Mucosa of rectum (tissue), 2 donors: Measurements from ENCODE around the gene SLC10A3.

Source experiments
- H3K27ac ChIP-seq, 2 donors: one replicate each; pipeline ENCODE4 v1.7.0; 2013; ENCODE audit warnings: inconsistent platforms in 2 of 2, low read depth in 2 of 2, low read length in 2 of 2
- H3K27me3 ChIP-seq, 2 donors: one replicate each; pipeline ENCODE4 v1.7.0; 2013; ENCODE audit warnings: low read length in 2 of 2; ENCODE audit not compliant: control insufficient read depth in 2 of 2, insufficient read depth in 2 of 2
- H3K36me3 ChIP-seq, 2 donors: one replicate each; pipeline ENCODE4 v1.7.0; 2013; ENCODE audit warnings: low read length in 2 of 2; ENCODE audit not compliant: control insufficient read depth in 2 of 2, insufficient read depth in 2 of 2
- H3K4me1 ChIP-seq, 2 donors: one replicate each; pipeline ENCODE4 v1.7.0; 2013; ENCODE audit warnings: low read length in 2 of 2, mild to moderate bottlenecking in 1 of 2; ENCODE audit not compliant: control insufficient read depth in 2 of 2, insufficient read depth in 2 of 2
- H3K4me3 ChIP-seq, 2 donors: one replicate each; pipeline ENCODE4 v1.7.0; 2013; ENCODE audit warnings: low read length in 2 of 2
- H3K9ac ChIP-seq, 2 donors: one replicate each; pipeline ENCODE4 v1.7.0; 2013; ENCODE audit warnings: low read length in 2 of 2, low read depth in 1 of 2, mild to moderate bottlenecking in 1 of 2
- H3K9me3 ChIP-seq, 2 donors: one replicate each; pipeline ENCODE4 v1.7.0; 2013; ENCODE audit warnings: low read length in 2 of 2; ENCODE audit not compliant: control insufficient read depth in 2 of 2
- donor health status: healthy.
- donor health status: Normal muscosa, but diverticular disease.

SLC10A3 gene

DNA sequence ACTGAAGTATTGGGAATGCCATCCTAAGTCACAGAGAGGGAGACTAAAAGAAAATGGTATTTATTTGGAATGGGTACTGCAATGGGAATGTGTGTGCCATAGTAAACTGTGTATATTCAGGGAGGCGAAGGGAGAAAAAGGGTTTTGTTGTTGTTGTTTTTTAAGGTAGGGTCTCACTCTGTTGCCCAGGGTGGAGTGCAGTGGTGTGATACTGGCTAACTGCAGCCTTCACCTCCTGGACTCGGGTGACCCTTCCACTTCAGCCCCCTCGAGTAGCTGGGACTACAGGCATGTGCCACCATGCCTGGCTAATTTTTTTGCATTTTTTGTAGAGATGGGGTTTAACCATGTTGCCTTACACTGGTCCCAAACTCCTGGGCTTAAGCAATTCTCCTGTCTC, 4.3 kb upstream of the SLC10A3 start:
- no peaks in the 10 kb centered on the region for H3K27me3 ChIP-seq
- no peak overlapping the region for H3K4me3 ChIP-seq
- no peak overlapping the region for H3K9ac ChIP-seq
- peaks cover 1 to 3% of the 10 kb centered on the region in 2 donors for H3K4me1 ChIP-seq
- no peak overlapping the region for H3K27ac ChIP-seq
- no peaks in the 10 kb centered on the region for H3K9me3 ChIP-seq
- no peaks in the 10 kb centered on the region for H3K36me3 ChIP-seq

DNA sequence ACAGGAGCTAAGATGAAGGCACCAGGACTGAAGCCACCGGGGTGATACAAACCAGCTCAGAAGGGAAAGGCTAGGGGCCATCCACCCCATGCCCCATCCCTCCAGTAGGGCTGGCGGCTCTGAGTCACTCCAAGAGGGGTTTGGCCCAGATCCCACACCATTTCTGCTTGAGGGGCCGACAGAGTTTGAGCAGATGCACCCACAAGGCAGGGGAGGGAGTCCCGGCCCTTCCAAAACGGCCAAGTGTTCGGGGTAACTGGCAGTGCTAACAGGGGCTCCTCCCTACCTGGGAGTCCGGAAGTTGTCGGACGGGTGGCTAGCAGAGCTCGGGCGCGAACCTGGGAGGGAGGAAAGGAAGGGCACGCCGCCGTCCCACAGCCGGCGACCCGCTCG, 412 bp downstream of the SLC10A3 start:
- peaks cover 0 to 3% of the 10 kb centered on the region in 2 donors for H3K27me3 ChIP-seq
- H3K36me3 ChIP-seq = no peaks in the 10 kb centered on the region
- peaks cover 18 to 21% of the 10 kb centered on the region in 2 donors for H3K4me1 ChIP-seq
- peak overlapping the region; percentile 72 to 74 for H3K4me3 ChIP-seq
- peak overlapping the region; percentile 65 to 89 for H3K9ac ChIP-seq
- H3K27ac ChIP-seq = peak overlapping the region; percentile 87 to 94
- H3K9me3 ChIP-seq = no peaks in the 10 kb centered on the region

DNA sequence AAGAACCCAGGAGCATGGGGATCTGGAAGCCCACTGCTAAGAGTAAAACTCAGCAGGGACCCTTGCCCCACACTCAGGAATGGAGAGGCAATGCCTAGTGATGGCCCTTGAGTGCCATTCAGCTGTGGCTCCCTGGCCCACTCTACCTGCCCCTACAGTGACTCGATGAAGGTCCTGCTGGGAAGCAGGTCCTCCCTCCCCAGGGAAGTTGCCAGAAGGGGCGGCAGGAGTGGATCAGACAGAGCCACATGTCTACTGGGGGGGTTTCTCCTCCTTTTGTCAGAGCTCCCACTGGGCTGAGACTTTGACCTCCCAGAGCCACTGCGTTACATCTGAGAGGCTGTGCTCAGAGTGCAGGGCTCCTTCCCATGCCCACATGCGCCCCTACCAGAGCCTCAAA, 1.2 kb downstream of the SLC10A3 start:
- Histone ChIP-seq H3K9ac (peak overlapping the region in 1 of 2 donors; percentile 89), H3K27ac (peak overlapping the region in 1 of 2 donors; percentile 94)

DNA sequence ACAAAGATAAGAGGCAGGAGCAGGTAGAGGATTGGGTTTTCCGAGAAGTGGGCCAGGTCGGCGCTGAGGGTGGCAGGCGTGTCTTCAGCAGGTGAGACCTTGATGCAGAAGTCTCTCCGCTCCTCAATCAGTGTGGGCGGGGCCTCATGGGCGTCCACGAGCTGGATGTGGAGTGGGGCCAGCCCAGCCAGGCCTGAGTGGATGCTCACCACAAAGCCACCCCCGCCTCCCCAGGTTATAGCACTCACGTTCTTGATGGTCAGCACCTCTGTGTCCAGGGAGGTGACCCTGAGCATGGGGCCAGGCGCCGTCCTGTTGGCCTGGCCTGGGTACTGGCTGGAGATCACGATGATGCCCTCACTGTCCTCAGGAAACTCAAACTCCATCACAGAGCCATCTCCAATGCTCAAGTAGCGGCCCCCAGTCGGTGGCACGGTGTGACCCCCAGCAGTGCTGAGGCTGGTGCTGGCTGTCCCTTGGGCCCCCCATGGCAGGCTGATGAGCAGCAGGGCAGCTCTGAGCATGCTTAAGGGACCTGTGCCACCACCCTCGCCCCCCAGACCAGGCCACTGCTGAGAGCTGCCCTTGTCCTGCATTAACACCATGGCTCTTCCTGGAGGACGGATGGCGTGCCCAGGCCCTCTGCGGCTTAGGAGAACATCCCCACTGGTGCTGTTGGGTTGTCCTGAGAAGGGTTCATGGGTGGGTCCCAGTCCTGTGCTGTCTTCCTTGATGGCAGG, 1.9 kb downstream of the SLC10A3 start:
- Histone ChIP-seq H3K4me3 (no peak overlapping the region), H3K27me3 (peaks cover 0 to 3% of the 10 kb centered on the region in 2 donors), H3K36me3 (peaks cover 0 to 5% of the 10 kb centered on the region in 2 donors), H3K27ac (no peak overlapping the region), H3K9me3 (no peaks in the 10 kb centered on the region), H3K9ac (no peak overlapping the region), H3K4me1 (peaks cover 19 to 21% of the 10 kb centered on the region in 2 donors)

More for the DNA sequence above, 1.2 kb downstream of the SLC10A3 start:
- H3K27me3 ChIP-seq = peaks cover 0 to 3% of the 10 kb centered on the region in 2 donors
- H3K36me3 ChIP-seq = peaks cover 0 to 1% of the 10 kb centered on the region in 2 donors
- no peaks in the 10 kb centered on the region for H3K9me3 ChIP-seq
- peak overlapping the region; percentile 72 to 74 for H3K4me3 ChIP-seq
- peaks cover 19 to 21% of the 10 kb centered on the region in 2 donors for H3K4me1 ChIP-seq

DNA sequence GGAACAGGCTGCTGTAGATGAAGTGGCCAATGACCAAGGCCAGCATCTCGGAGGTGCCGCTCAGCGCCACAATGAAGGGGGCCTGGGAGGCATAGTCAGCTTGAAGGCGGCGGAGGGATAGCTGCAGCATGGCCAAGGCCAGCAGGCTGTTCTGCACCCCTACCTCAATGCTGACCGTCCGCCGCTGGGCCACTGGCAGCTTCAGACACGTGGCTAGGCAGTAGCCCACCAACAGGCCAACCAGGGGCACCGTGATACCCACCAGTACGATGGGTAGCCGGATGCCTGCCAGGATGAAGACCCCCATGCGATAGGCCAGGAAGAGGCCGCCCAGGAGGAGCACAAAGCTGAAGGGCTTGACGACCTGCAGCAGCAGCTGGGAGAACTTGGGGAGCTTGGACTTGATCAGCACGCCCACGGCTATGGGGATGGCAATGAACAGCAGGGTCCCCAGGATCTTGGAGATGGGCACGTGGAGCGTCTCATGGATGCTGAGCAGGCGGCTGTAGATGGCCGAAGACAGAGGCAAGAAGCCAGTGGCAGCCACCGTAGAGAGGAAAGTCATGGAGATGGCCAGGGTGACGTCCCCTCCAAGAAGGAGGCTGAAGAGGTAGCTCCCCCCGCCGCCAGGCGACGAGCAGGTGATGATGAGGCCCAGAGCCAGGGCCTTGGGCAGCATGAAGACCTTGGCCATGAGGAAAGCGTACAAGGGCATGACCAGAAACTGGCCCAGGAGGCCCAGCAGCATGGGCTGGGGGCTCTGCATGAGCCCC, 2.7 kb downstream of the SLC10A3 start:
- Histone ChIP-seq H3K27me3 (peaks cover 0 to 3% of the 10 kb centered on the region in 2 donors), H3K27ac (peak overlapping the region; percentile 76 to 80), H3K4me1 (peaks cover 19 to 21% of the 10 kb centered on the region in 2 donors), H3K9me3 (no peaks in the 10 kb centered on the region), H3K4me3 (no peak overlapping the region), H3K36me3 (peaks cover 0 to 5% of the 10 kb centered on the region in 2 donors), H3K9ac (no peak overlapping the region)

DNA sequence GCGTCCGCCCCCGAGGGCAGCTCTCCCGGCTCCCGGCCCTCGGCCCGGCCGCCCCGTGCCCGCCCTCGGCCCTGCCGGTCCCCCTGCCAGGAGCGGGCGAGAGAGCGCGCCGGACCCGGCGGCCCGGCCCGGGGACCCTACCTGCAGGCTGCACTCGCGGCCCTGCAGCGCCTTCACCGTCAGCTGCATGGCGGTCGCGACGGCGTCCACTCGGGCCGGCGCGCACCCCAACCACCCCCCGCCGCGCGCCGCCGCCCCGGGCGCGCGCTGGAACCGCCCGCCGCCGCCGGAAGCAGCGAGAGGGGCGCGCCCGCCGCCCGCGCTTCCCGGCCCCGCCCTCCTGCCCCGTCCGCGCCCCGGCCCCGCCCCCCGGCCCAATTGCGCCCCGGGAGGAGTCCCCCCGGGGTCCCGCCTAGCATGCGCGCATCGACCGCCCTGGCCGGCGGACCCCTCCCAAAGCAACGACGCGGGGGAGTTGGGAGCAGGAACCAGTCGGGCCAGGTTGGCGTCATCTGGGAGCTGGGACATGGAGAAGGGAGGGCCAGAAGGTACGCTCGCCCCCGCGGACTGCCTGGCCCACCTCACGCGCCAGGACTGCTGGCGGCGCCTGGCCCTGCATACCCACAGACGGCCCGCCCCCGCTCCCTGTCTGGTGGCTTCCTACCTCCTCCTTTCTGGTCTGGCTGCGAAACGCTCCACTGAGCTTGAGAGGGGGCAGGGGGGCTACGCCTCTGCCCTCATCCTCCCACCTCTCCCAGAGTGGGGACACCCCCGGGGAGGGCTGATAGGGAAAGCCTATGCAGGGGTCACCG, 3.8 kb downstream of the SLC10A3 start, which contains the start of gene UBL4A:
TSS of gene UBL4A (minus strand) at position 220 of the 812 bp plus-strand sequence. CDS start at position 189, 31 bp downstream.
- H3K36me3 ChIP-seq = peaks cover 0 to 5% of the 10 kb centered on the region in 2 donors
- H3K4me3 ChIP-seq = peak within 1 kb of the TSS; percentile 65
- no peaks in the 10 kb centered on the region for H3K9me3 ChIP-seq
- H3K9ac ChIP-seq = peak within 1 kb of the TSS; percentile 65 to 75
- H3K4me1 ChIP-seq = peaks cover 19 to 21% of the 10 kb centered on the region in 2 donors
- peaks cover 0 to 3% of the 10 kb centered on the region in 2 donors for H3K27me3 ChIP-seq
- peak within 1 kb of the TSS; percentile 76 to 80 for H3K27ac ChIP-seq

DNA sequence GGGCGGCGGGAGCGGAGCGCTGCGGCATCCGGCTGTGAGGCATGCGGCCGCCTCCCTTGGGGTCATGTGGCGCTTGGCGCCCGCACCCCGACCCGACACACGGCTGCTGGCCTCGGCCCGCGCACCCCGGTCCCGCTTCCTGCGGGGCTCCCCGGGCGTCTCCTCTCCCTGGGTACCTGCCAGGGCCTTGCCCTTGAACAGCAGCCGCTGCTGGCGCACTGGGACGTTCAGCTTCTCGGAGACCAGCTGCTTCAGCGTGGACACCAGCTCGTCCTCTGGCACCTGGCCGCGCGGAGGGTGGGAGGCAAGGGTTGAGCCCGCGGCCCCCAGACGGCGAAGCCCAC, 4.4 kb downstream of the SLC10A3 start:
- Histone ChIP-seq H3K27ac (peak overlapping the region; percentile 71 to 76), H3K4me1 (peaks cover 19 to 21% of the 10 kb centered on the region in 2 donors), H3K9ac (peak overlapping the region; percentile 65 to 75), H3K9me3 (no peaks in the 10 kb centered on the region), H3K27me3 (peaks cover 0 to 3% of the 10 kb centered on the region in 2 donors), H3K4me3 (peak overlapping the region; percentile 65), H3K36me3 (peaks cover 0 to 5% of the 10 kb centered on the region in 2 donors)

DNA sequence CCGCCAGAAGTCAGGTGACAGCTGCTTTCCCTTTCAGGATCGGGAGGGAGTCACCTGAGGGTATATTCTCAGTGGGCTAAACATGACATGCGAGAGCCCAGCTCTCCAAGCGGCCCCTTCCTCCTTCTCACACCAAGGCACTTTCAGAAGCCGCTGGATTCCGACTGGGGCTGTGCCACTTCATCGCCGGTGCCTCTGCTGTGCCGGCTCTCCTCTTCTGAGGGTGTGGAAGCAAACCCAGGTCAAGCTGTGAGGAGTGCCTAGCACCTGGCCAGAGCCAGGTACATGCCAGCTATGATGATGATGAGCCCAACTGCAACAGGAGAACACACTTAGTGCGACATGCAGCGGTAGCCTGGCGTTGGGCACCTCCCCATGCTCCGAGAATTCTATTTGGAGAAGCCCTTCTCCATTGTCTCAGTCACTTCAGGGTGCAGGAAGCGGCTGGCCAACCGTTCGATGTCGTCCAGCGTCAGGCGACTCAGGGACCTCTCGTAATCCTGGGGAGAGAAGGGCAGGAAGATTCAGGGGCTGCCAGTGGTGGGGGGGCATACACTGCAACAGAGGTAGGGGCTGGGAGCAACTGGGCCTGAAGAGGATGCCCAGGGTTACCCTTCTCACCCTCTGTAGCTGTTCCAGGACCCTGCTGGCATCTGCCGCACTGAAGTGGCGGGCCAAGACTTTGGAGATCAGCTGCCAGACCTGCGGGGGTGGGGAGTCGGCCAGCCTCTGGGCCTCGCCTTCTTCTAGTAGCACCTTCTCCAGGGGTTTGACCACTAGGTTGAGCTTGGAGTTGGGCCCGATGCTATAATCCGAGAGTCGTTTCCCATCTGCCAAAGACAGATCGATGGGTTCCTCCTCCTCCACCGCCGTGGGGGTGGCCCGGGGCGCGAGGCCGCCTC, 5.0 kb downstream of the SLC10A3 start:
- Histone ChIP-seq H3K4me1 (peaks cover 19 to 21% of the 10 kb centered on the region in 2 donors), H3K27me3 (peaks cover 0 to 3% of the 10 kb centered on the region in 2 donors), H3K4me3 (peak overlapping the region; percentile 65)

More for the DNA sequence above, 5.0 kb downstream of the SLC10A3 start:
- H3K9me3 ChIP-seq = no peaks in the 10 kb centered on the region
- H3K9ac ChIP-seq = peak overlapping the region; percentile 65 to 75
- H3K36me3 ChIP-seq = peaks cover 0 to 5% of the 10 kb centered on the region in 2 donors
- peak overlapping the region; percentile 71 to 76 for H3K27ac ChIP-seq
